Endothelial cell of umbilical vein (primary cell): Measurements from ENCODE around the gene SLC46A2. TPM values are rescaled to one million over a fixed set of nuclear protein-coding genes. Genes with fewer than 3 reads are reported as not detected.
A peak's percentile ranks its signal among the peaks of the same experiment; 100 is the strongest.

Experiments used
- BruUV-seq: library from RNA; stranded (reverse); fragments of 400-500 nt; replicated peaks from 2 replicates; lab custom pipeline; 2021; lab: Mats Ljungman, UMichigan
- CTCF ChIA-PET: fragments of 300-600, 350-600 bp; sonication (Branson Sonifier 250); formaldehyde crosslinking; loops from one replicate; lab custom pipeline; 2021; ENCODE audit warnings: antibody characterized with exemption, inconsistent platforms; lab: Charles Lee
- POLR2A ChIA-PET: fragments of 300-600, 350-600 bp; sonication (Branson Sonifier 250); formaldehyde crosslinking; loops from one replicate; lab custom pipeline; 2021; ENCODE audit warnings: antibody characterized with exemption, inconsistent platforms; lab: Charles Lee
- DNase-seq: peaks from one replicate; pipeline ENCODE4 v3.0.0-alpha.2; 2011; ENCODE audit warnings: low read depth, low spot score
- FAIRE-seq: peaks from 2 replicates; lab custom pipeline; 2011; peaks lifted over from hg19 to GRCh38; lab: Jason Lieb, UNC
- H2AFZ ChIP-seq: 2 replicates; pipeline ENCODE4 v1.6.0; 2012; ENCODE audit warnings: low read depth, low read length, control low read depth, inconsistent platforms
- H3K27ac ChIP-seq: 2 replicates; pipeline ENCODE4 v1.5.1; 2011; ENCODE audit warnings: low read depth, mild to moderate bottlenecking, control low read depth, low read length, moderate library complexity; ENCODE audit not compliant: insufficient read depth
- H3K27me3 ChIP-seq, 2 experiments: 2 replicates each; pipeline versions ENCODE4 v1.6.0 to v1.6.1; 2011; ENCODE audit warnings: low read length in 2 of 2, mixed read lengths in 1 of 2; ENCODE audit not compliant: control insufficient read depth in 2 of 2, insufficient read depth in 2 of 2
- H3K36me3 ChIP-seq, 2 experiments: 2 replicates in 1 of 2; 3 replicates in 1 of 2; pipeline ENCODE4 v1.5.1; 2011; ENCODE audit warnings: low read length in 2 of 2, mild to moderate bottlenecking in 1 of 2, moderate library complexity in 1 of 2; ENCODE audit not compliant: control insufficient read depth in 2 of 2, insufficient read depth in 2 of 2; ENCODE audit errors: extremely low read depth in 1 of 2
- H3K4me1 ChIP-seq: 3 replicates; pipeline ENCODE4 v1.5.1; 2011; ENCODE audit warnings: mild to moderate bottlenecking, low read length; ENCODE audit not compliant: control insufficient read depth, insufficient read depth; ENCODE audit errors: extremely low read depth
- H3K4me2 ChIP-seq: 2 replicates; pipeline ENCODE4 v1.6.1; 2011; ENCODE audit warnings: low read length, control low read depth, mixed read lengths; ENCODE audit not compliant: insufficient read depth
- H3K4me3 ChIP-seq, 3 experiments: fragments of 200-600 bp in 1 of 3; sonication (generic), shearing (Covaris generic) in 1 of 3; replicated peaks in 1 of 3; 2 replicates each; pipeline ENCODE4 v1.5.1; 2011 to 2016; ENCODE audit warnings: control low read depth in 3 of 3, low read length in 3 of 3, mild to moderate bottlenecking in 2 of 3, inconsistent platforms in 1 of 3, low read depth in 1 of 3, moderate library complexity in 1 of 3; ENCODE audit not compliant: insufficient read depth in 1 of 3
- H3K79me2 ChIP-seq: 2 replicates; pipeline ENCODE4 v1.6.0; 2012; ENCODE audit warnings: low read length, inconsistent platforms; ENCODE audit not compliant: control insufficient read depth, insufficient read depth
- H3K9ac ChIP-seq: replicated peaks from 2 replicates; pipeline ENCODE3; 2011; ENCODE audit warnings: low read length, control low read depth; ENCODE audit not compliant: insufficient read depth; ENCODE audit errors: extremely low read depth
- H3K9me1 ChIP-seq: replicated peaks from 3 replicates; pipeline ENCODE4 v1.6.0; 2011; ENCODE audit warnings: mild to moderate bottlenecking, low read length; ENCODE audit not compliant: control insufficient read depth, insufficient read depth; ENCODE audit errors: extremely low read depth
- H3K9me3 ChIP-seq: replicated peaks from 2 replicates; pipeline ENCODE4 v1.5.1; 2012; ENCODE audit warnings: low read length, inconsistent platforms; ENCODE audit not compliant: control insufficient read depth, insufficient read depth
- H4K20me1 ChIP-seq: replicated peaks from 2 replicates; pipeline ENCODE3; 2011; ENCODE audit warnings: mild to moderate bottlenecking, low read length; ENCODE audit not compliant: control insufficient read depth, insufficient read depth; ENCODE audit errors: extremely low read depth
- CTCF ChIP-seq, 2 donors: IDR thresholded peaks; 1 replicate in 1 of 2; 2 replicates in 1 of 2; pipeline ENCODE4 v1.5.1; 2011; ENCODE audit warnings: low read length in 2 of 2, mild to moderate bottlenecking in 2 of 2, moderate library complexity in 2 of 2, control low read depth in 1 of 2, inconsistent platforms in 1 of 2, low read depth in 1 of 2; ENCODE audit not compliant: insufficient read depth in 1 of 2; ENCODE audit errors: extremely low read depth in 1 of 2
- EZH2 ChIP-seq: IDR thresholded peaks from 2 replicates; pipeline ENCODE4 v1.6.1; 2012; ENCODE audit warnings: borderline replicate concordance, low read depth, mild to moderate bottlenecking, moderate library complexity, low read length, inconsistent platforms; ENCODE audit not compliant: severe bottlenecking
- GATA2 ChIP-seq: IDR thresholded peaks from 2 replicates; pipeline ENCODE4 v1.7.0; 2011; ENCODE audit warnings: low read depth, mild to moderate bottlenecking, moderate library complexity, mixed read lengths, low read length; ENCODE audit not compliant: insufficient read length, insufficient read depth
- JUN ChIP-seq: IDR thresholded peaks from 2 replicates; pipeline ENCODE4 v1.6.1; 2011; ENCODE audit warnings: borderline replicate concordance, low read depth; ENCODE audit not compliant: insufficient read length, insufficient read depth
- MYC ChIP-seq: IDR thresholded peaks from one replicate; pipeline ENCODE4 v1.6.1; 2011; ENCODE audit warnings: mild to moderate bottlenecking, low read depth, low read length
- dilution Hi-C: fragments of 300-500 bp; cut with MboI; formaldehyde crosslinking; loops from one replicate; pipeline ENCODE4 v1.15.0; 2019; ENCODE audit warnings: low sequenced_read_pairs; ENCODE audit not compliant: extremely low pct_ligation_motif_present
- intact Hi-C: fragments of 100-400 bp; cut with micrococcal nuclease; formaldehyde crosslinking; loops from one replicate; pipeline ENCODE4 v1.10.0; 2022
- polyA plus RNA-seq, 4 experiments: library from polyadenylated mRNA; depleted of rRNA in 3 of 4; stranded (reverse) in 3 of 4; unstranded in 1 of 4; fragments of >200 nt; gene quantifications; 2 replicates each; pipeline versions ENCODE4 v1.2.1 to v1.2.3, GENCODE V29; 2011 to 2012; ENCODE audit warnings: missing spikeins in 1 of 4
- total RNA-seq: library from RNA; stranded (reverse); gene quantifications from 2 replicates; pipeline ENCODE4 v1.2.3, GENCODE V29; 2021

The SLC46A2 gene
- total and polyA plus RNA-seq, 2 donors (not counting 3 experiments of a cell fraction or from before 2014, with no cell fraction given): not detected

- CTCF ChIA-PET: interaction anchor here (1.0 kb wide), 2 partner anchors 24 to 34 kb away, joined by 4 to 5 read pairs; no protein-coding TSS in a partner anchor
- POLR2A ChIA-PET: no interaction called here
- H3K27ac ChIP-seq: no peak overlapping the region
- no peak for DNase-seq
- H4K20me1 ChIP-seq: no peaks in the 10 kb centered on the region
- no peaks in the 10 kb centered on the region for H3K9me1 ChIP-seq
- dilution Hi-C loops (no loop called here), intact Hi-C loops (no loop called here)
- H3K4me1 ChIP-seq: no peaks in the 10 kb centered on the region
- no peaks in the 10 kb centered on the region for H3K9me3 ChIP-seq
- BruUV-seq: no TSS peak
- no peak for FAIRE-seq
- H3K4me3 ChIP-seq: no peak overlapping the region
- no peaks in the 10 kb centered on the region for H3K79me2 ChIP-seq
- no peaks in the 10 kb centered on the region for H3K36me3 ChIP-seq
- no peak overlapping the region for H2AFZ ChIP-seq
- no peak overlapping the region for H3K4me2 ChIP-seq
- TF ChIP-seq GATA2: no peak
- TF ChIP-seq MYC: no peak
- no peak for TF ChIP-seq CTCF (IDR thresholded peaks at IDR 0.05; ENCODE audit: extremely low read depth in 1 of 2, insufficient read depth in 1 of 2, low read depth in 1 of 2, low read length in 2 of 2)
- H3K27me3 ChIP-seq: no peaks in the 10 kb centered on the region
- no peak overlapping the region for H3K9ac ChIP-seq
Measured at GRCh38 chr9:112868461-112868860, 22.2 kb downstream of the SLC46A2 start.

- no peak overlapping the region for H3K4me2 ChIP-seq
- POLR2A ChIA-PET: no interaction called here
Measured at GRCh38 chr9:112867275-112867991, 23.2 kb downstream of the SLC46A2 start.

More at GRCh38 chr9:112867275-112867991, 23.2 kb downstream of the SLC46A2 start:
- no peak for DNase-seq
- no TSS peak for BruUV-seq
- TF ChIP-seq JUN: no peak
- no peak for TF ChIP-seq EZH2
- H4K20me1 ChIP-seq: no peaks in the 10 kb centered on the region
- CTCF ChIA-PET: no interaction called here
- no peaks in the 10 kb centered on the region for H3K9me1 ChIP-seq
- H3K9ac ChIP-seq: no peak overlapping the region
- H3K27ac ChIP-seq: no peak overlapping the region
- H3K9me3 ChIP-seq: no peaks in the 10 kb centered on the region
- H3K79me2 ChIP-seq: no peaks in the 10 kb centered on the region
- dilution Hi-C loops (no loop called here), intact Hi-C loops (loop anchor here (1.0 kb wide), 1 partner anchor 36 kb away; no protein-coding TSS in a partner anchor)
- no peaks in the 10 kb centered on the region for H3K27me3 ChIP-seq
- H3K36me3 ChIP-seq: no peaks in the 10 kb centered on the region
- no peak overlapping the region for H3K4me3 ChIP-seq
- FAIRE-seq: peak; percentile 54
- H2AFZ ChIP-seq: peak overlapping the region; percentile 27
- H3K4me1 ChIP-seq: no peaks in the 10 kb centered on the region
